ENCODE measurements around the gene TOR4A.

- TF ChIP-seq CTCF (conservative IDR thresholded peaks at IDR 0.05; ENCODE audit: low read depth, low read length) (no peak), EZH2 (IDR thresholded peaks at IDR 0.05; ENCODE audit: low read length, unreplicated experiment) (no peak)
These were observed 21.2 kb upstream of the TOR4A start for GRCh38 chr9:137256362-137256761.
